HepG2 (cell line): ENCODE results near the gene TP53. TPM values are rescaled to one million over a fixed set of nuclear protein-coding genes. Genes with fewer than 3 reads are reported as not detected.

Source experiments
- ARID4A ChIP-seq: sonication (generic); formaldehyde crosslinking; IDR thresholded peaks from 2 replicates; pipeline ENCODE4 v1.5.0; 2020; ENCODE audit warnings: mild to moderate bottlenecking, missing genetic modification reagents, borderline replicate concordance
- BRD4 ChIP-seq: sonication (generic); formaldehyde crosslinking; IDR thresholded peaks from 2 replicates; pipeline ENCODE4 v1.4.0; 2020; ENCODE audit warnings: missing genetic modification reagents
- CBX2 ChIP-seq, 2 experiments: fragments of 200-600 bp in 1 of 2; sonication (generic); formaldehyde crosslinking in 1 of 2; IDR thresholded peaks; 2 replicates each; pipeline versions ENCODE4 v1.7.0 to v1.8.1; 2018 to 2022; ENCODE audit warnings: low read depth in 2 of 2, low read length in 1 of 2, mild to moderate bottlenecking in 1 of 2, missing genetic modification reagents in 1 of 2
- SP1 ChIP-seq, 2 experiments: fragments of 450-650 bp in 1 of 2; sonication (generic) in 1 of 2; formaldehyde crosslinking in 1 of 2; IDR thresholded peaks; 2 replicates each; pipeline versions ENCODE4 v1.4.0 to v1.6.1; 2016 to 2020; ENCODE audit warnings: missing genetic modification reagents in 1 of 2
- ZBTB2 ChIP-seq: sonication (generic); formaldehyde crosslinking; IDR thresholded peaks from 2 replicates; pipeline ENCODE4 v1.8.0; 2022; ENCODE audit warnings: low read depth, missing genetic modification reagents
- ZBTB20 ChIP-seq: sonication (generic); formaldehyde crosslinking; IDR thresholded peaks from 2 replicates; pipeline ENCODE4 v1.8.1; 2023; ENCODE audit warnings: missing genetic modification reagents, low read depth, mild to moderate bottlenecking, borderline replicate concordance
- ZNF552 ChIP-seq: sonication (generic); formaldehyde crosslinking; IDR thresholded peaks from 2 replicates; pipeline ENCODE4 v1.9.0; 2022; ENCODE audit warnings: missing genetic modification reagents, mild to moderate bottlenecking, borderline replicate concordance
- ZNF557 ChIP-seq: sonication (generic); formaldehyde crosslinking; IDR thresholded peaks from 2 replicates; pipeline ENCODE4 v1.4.0; 2020; ENCODE audit warnings: missing genetic modification reagents
- polyA plus RNA-seq, 8 experiments: library from polyadenylated mRNA; depleted of rRNA in 3 of 8; stranded (reverse) in 7 of 8; unstranded in 1 of 8; fragments of >200 nt; fragmentation: Illumina TruSeq in 4 of 8; extraction: Trizol in 4 of 8; gene quantifications; 2 replicates each; pipeline versions ENCODE4 v1.2.1 to v1.2.3, GENCODE V29; 2011 to 2016; ENCODE audit warnings: low read depth in 4 of 8, missing spikeins in 1 of 8, mixed read lengths in 1 of 8; ENCODE audit not compliant: insufficient read depth in 1 of 8
- total RNA-seq, 5 experiments: library from RNA; depleted of rRNA; stranded (reverse); fragments of >200 nt; fragmentation: Illumina TruSeq; extraction: Trizol; gene quantifications; 2 replicates each; pipeline ENCODE4 v1.2.3, GENCODE V29; 2016; ENCODE audit warnings: low read depth in 1 of 5

TP53 gene
- total and polyA plus RNA-seq, 2 of the 13 experiments (the other 11 are each of a cell fraction or from before 2014, with no cell fraction given), result 17.1 to 29.9 TPM

- TF ChIP-seq ZBTB2 (CRISPR knock-in tag) (no peak), ARID4A (CRISPR knock-in tag) (no peak), CBX2 (IDR thresholded peaks at IDR 0.05; ENCODE audit: low read depth, low read length) (no peak), CBX2 (CRISPR knock-in tag; IDR thresholded peaks at IDR 0.05; ENCODE audit: low read depth) (no peak), SP1 (IDR thresholded peaks at IDR 0.05) (no peak), SP1 (CRISPR knock-in tag; IDR thresholded peaks at IDR 0.05) (no peak), BRD4 (no peak), ZBTB20 (CRISPR knock-in tag) (no peak), ZNF552 (CRISPR knock-in tag) (no peak), ZNF557 (no peak)
These were observed 42.5 kb upstream of the TP53 start (continued) for GRCh38 chr17:7729816-7730215.
